ENCODE data around the gene SLC26A1.

The SLC26A1 gene

GRCh38 chr4:1028574-1029220 lies 35.5 kb upstream of the SLC26A1 start:
- no peak for DNase-seq

GRCh38 chr4:1027915-1028238 lies 34.7 kb upstream of the SLC26A1 start:
- DNase-seq = no peak

- no peak for DNase-seq
These were observed 34.2 kb upstream of the SLC26A1 start for GRCh38 chr4:1027219-1027914.

GRCh38 chr4:1026115-1026514 lies 32.9 kb upstream of the SLC26A1 start:
- DNase-seq = peak; percentile 46 to 53

GRCh38 chr4:1024882-1025545 lies 31.8 kb upstream of the SLC26A1 start:
- DNase-seq = no peak

- no peak for DNase-seq
These were observed 30.9 kb upstream of the SLC26A1 start for GRCh38 chr4:1023895-1024740.

GRCh38 chr4:1023075-1023640 lies 30.0 kb upstream of the SLC26A1 start:
- DNase-seq = no peak

GRCh38 chr4:1022739-1023066 lies 29.5 kb upstream of the SLC26A1 start:
- no peak for DNase-seq

GRCh38 chr4:1022051-1022738 lies 29.0 kb upstream of the SLC26A1 start:
- DNase-seq = no peak

- DNase-seq = peak in 1 of 2 donors; percentile 33
These were observed 28.3 kb upstream of the SLC26A1 start for GRCh38 chr4:1021386-1022050.

GRCh38 chr4:1019729-1020470 lies 26.7 kb upstream of the SLC26A1 start:
- DNase-seq = no peak

GRCh38 chr4:1019320-1019719 lies 26.1 kb upstream of the SLC26A1 start:
- DNase-seq = no peak

GRCh38 chr4:1018147-1019020 lies 25.2 kb upstream of the SLC26A1 start:
- DNase-seq = no peak

- no peak for DNase-seq
These were observed 24.5 kb upstream of the SLC26A1 start for GRCh38 chr4:1017706-1018105.

GRCh38 chr4:1017211-1017610 lies 24.0 kb upstream of the SLC26A1 start:
- no peak for DNase-seq

GRCh38 chr4:1015746-1016145 lies 22.5 kb upstream of the SLC26A1 start:
- no peak for DNase-seq

- DNase-seq = no peak
These were observed 22.0 kb upstream of the SLC26A1 start for GRCh38 chr4:1015179-1015578.

GRCh38 chr4:1014291-1015167 lies 21.3 kb upstream of the SLC26A1 start:
- no peak for DNase-seq
